Esophagus squamous epithelium (tissue), 5 donors: Measurements from ENCODE around the gene TCHH. TPM values are rescaled to one million over a fixed set of nuclear protein-coding genes. Genes with fewer than 3 reads are reported as not detected.
"Not testable (repeated sequence)": the region's sequence is repeated elsewhere in the genome, so short reads cannot be mapped to it uniquely, and the experiment has no call there.

Source experiments
- DNase-seq: peaks from one replicate; lab custom pipeline; 2025; lab: John Stamatoyannopoulos, UW
- H3K27ac ChIP-seq, 4 donors: fragments of 200-600 bp; sonication (generic); one replicate each; pipeline ENCODE4 v1.5.1; 2016 to 2019; ENCODE audit warnings: mild to moderate bottlenecking in 1 of 4
- H3K27me3 ChIP-seq, 4 donors: fragments of 200-600 bp; sonication (generic); 1 replicate in 3 of 4; 2 replicates in 1 of 4; pipeline versions ENCODE4 v1.5.1 to v1.6.0; 2017 to 2021; ENCODE audit warnings: antibody characterized with exemption in 1 of 4
- H3K36me3 ChIP-seq, 3 donors: fragments of 200-600 bp; sonication (generic); one replicate each; pipeline ENCODE4 v1.5.1; 2016 to 2019
- H3K4me1 ChIP-seq, 3 donors: fragments of 200-600 bp; sonication (generic); one replicate each; pipeline ENCODE4 v1.5.1; 2017 to 2019
- H3K4me3 ChIP-seq, 4 donors: fragments of 200-600 bp; sonication (generic); 1 replicate in 3 of 4; 2 replicates in 1 of 4; pipeline ENCODE4 v1.5.1; 2016 to 2019; ENCODE audit warnings: mild to moderate bottlenecking in 2 of 4, moderate library complexity in 1 of 4
- H3K9me3 ChIP-seq, 3 donors: fragments of 200-600 bp; sonication (generic); one replicate each; pipeline ENCODE4 v1.5.1; 2016 to 2019
- CTCF ChIP-seq, 6 experiments: fragments of 450-650 bp in 4 of 6; fragments of 200-600 bp in 2 of 6; sonication (generic) in 2 of 6; IDR thresholded peaks; one replicate each; pipeline ENCODE4 v1.5.1; 2016 to 2019; ENCODE audit warnings: antibody characterized with exemption in 6 of 6, mild to moderate bottlenecking in 4 of 6, moderate library complexity in 4 of 6
- POLR2A ChIP-seq, 4 donors: fragments of 450-650 bp; IDR thresholded peaks; one replicate each; pipeline ENCODE4 v1.6.1; 2017; ENCODE audit warnings: antibody characterized with exemption in 4 of 4, mild to moderate bottlenecking in 4 of 4, moderate library complexity in 3 of 4
- WGBS, 2 donors: methylation state at CpG; one replicate each; pipeline ENCODE4 v1.1.5; 2018; 5-methylcytosine and 5-hydroxymethylcytosine counted together
- intact Hi-C: fragments of 100-400 bp; cut with DNase I; formaldehyde crosslinking; loops from one replicate; pipeline ENCODE4 v1.15.0; 2022
- total RNA-seq, 4 donors: library from RNA; depleted of rRNA; stranded (reverse); fragments of >200 nt; gene quantifications; one replicate each; pipeline ENCODE4 v1.1.0, GENCODE V29; 2016
- donor health status: DM: yes; HTN: yes; CAD: no.

TCHH gene
- total RNA-seq, 4 donors from 2014 or later = 0.18 to 0.44 (median 0.19) TPM

- no peaks in the 10 kb centered on the region for H3K36me3 ChIP-seq
- TF ChIP-seq POLR2A (IDR thresholded peaks at IDR 0.05) = no peak
- TF ChIP-seq CTCF (IDR thresholded peaks at IDR 0.05) = no peak
- DNase-seq = no peak
- H3K4me3 ChIP-seq = no peak overlapping the region
- H3K9me3 ChIP-seq = no peaks in the 10 kb centered on the region
- H3K27me3 ChIP-seq = peaks cover 0 to 43% (median 0%) of the 10 kb centered on the region in 4 donors
- H3K27ac ChIP-seq = no peak overlapping the region
- intact Hi-C loops = no loop called here
- no peaks in the 10 kb centered on the region for H3K4me1 ChIP-seq
These were observed 28.5 kb downstream of the TCHH start for GRCh38 chr1:152086760-152087159.

GRCh38 chr1:152084853-152085252 lies 30.4 kb downstream of the TCHH start:
- TF ChIP-seq CTCF (IDR thresholded peaks at IDR 0.05) = no peak
- no peak for TF ChIP-seq POLR2A (IDR thresholded peaks at IDR 0.05)
- no peaks in the 10 kb centered on the region for H3K9me3 ChIP-seq
- H3K36me3 ChIP-seq = no peaks in the 10 kb centered on the region
- peaks cover 0 to 48% (median 0%) of the 10 kb centered on the region in 4 donors for H3K27me3 ChIP-seq
- WGBS, 2 donors = 38 to 73% methylated on average over 1 of the region's 1 CpG
- H3K27ac ChIP-seq = no peak overlapping the region
- no peak overlapping the region for H3K4me3 ChIP-seq
- intact Hi-C loops = no loop called here
- DNase-seq = no peak
- H3K4me1 ChIP-seq = no peaks in the 10 kb centered on the region

GRCh38 chr1:152081026-152081425 lies 34.2 kb downstream of the TCHH start:
- H3K4me3 ChIP-seq, H3K36me3 ChIP-seq, DNase-seq, intact Hi-C loops, H3K9me3 ChIP-seq, H3K27ac ChIP-seq, H3K4me1 ChIP-seq: not testable (repeated sequence)
- 76% methylated on average over 4 of the region's 17 CpGs; no CpG with 5 or more reads in 1 of the 2 donors for WGBS, 2 donors
- peaks cover 0 to 45% (median 0%) of the 10 kb centered on the region in 4 donors for H3K27me3 ChIP-seq

- intact Hi-C loops, DNase-seq, H3K27ac ChIP-seq, H3K36me3 ChIP-seq, H3K9me3 ChIP-seq, H3K4me1 ChIP-seq, H3K4me3 ChIP-seq: not testable (repeated sequence)
- WGBS, 2 donors = 87 to 91% methylated on average over 14 to 17 of the region's 17 CpGs
- peaks cover 0 to 46% (median 0%) of the 10 kb centered on the region in 4 donors for H3K27me3 ChIP-seq
These were observed 34.8 kb downstream of the TCHH start for GRCh38 chr1:152080494-152080893.

- no peak for DNase-seq
- no peak overlapping the region for H3K27ac ChIP-seq
- H3K36me3 ChIP-seq = no peaks in the 10 kb centered on the region
- no peaks in the 10 kb centered on the region for H3K4me1 ChIP-seq
- H3K4me3 ChIP-seq = no peak overlapping the region
- peaks cover 0 to 50% (median 0%) of the 10 kb centered on the region in 4 donors for H3K27me3 ChIP-seq
- intact Hi-C loops = no loop called here
- no CpG with 5 or more reads among the region's 24 CpGs for WGBS, 2 donors
- TF ChIP-seq POLR2A (IDR thresholded peaks at IDR 0.05) = no peak
- no peak for TF ChIP-seq CTCF (IDR thresholded peaks at IDR 0.05)
- no peaks in the 10 kb centered on the region for H3K9me3 ChIP-seq
These were observed 36.3 kb downstream of the TCHH start for GRCh38 chr1:152078831-152079441.

GRCh38 chr1:152072311-152072710 lies 42.9 kb downstream of the TCHH start:
- intact Hi-C loops = no loop called here
- 67 to 74% methylated on average over 3 of the region's 3 CpGs for WGBS, 2 donors
- H3K27ac ChIP-seq = no peak overlapping the region
- H3K27me3 ChIP-seq = peaks cover 0 to 73% (median 0%) of the 10 kb centered on the region in 4 donors
- H3K4me3 ChIP-seq = no peak overlapping the region
- H3K9me3 ChIP-seq = no peaks in the 10 kb centered on the region
- H3K4me1 ChIP-seq = no peaks in the 10 kb centered on the region
- DNase-seq = no peak
- no peak for TF ChIP-seq CTCF (IDR thresholded peaks at IDR 0.05)
- no peak for TF ChIP-seq POLR2A (IDR thresholded peaks at IDR 0.05)
- no peaks in the 10 kb centered on the region for H3K36me3 ChIP-seq
